HG03565 (cell line): ENCODE results near the gene IL3RA.
"Not testable (repeated sequence)": the region's sequence is repeated elsewhere in the genome, so short reads cannot be mapped to it uniquely, and the experiment has no call there.

Experiments used
- ATAC-seq: cut with Tn5 transposase; IDR thresholded peaks from one replicate; pipeline ENCODE4 v1.9.1; 2021; ENCODE audit warnings: mild to moderate bottlenecking, moderate library complexity; ENCODE audit not compliant: unreplicated experiment

The IL3RA gene

GRCh38 chrX:1336331-1336943 lies at the start of gene IL3RA:
Gene IL3RA (plus strand): TSS chrX:1336785. CDS start chrX:1341766, 4,981 bp downstream.
- ATAC-seq, result no peak

DNA sequence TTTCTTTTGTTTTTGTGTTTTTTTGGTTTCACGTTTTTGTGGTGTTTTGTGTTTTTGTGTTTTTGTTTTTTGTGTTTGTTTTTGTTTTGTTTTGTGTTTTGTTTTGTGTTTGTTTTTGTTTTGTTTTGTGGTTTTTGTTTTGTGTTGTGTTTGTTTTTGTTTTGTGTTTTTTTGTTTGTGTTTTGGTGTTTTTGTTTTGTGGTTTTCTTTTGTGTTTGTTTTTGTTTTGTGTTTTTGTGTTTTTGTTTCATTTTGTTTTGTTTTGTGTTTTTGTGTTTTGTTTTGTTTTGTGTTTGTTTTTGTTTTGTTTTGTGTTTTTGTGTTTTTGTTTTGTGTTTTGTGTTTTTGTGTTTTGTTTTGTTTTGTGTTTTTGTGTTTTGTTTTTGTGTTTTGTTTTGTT lies 47.0 kb upstream of the IL3RA start:
- no peak for ATAC-seq

DNA sequence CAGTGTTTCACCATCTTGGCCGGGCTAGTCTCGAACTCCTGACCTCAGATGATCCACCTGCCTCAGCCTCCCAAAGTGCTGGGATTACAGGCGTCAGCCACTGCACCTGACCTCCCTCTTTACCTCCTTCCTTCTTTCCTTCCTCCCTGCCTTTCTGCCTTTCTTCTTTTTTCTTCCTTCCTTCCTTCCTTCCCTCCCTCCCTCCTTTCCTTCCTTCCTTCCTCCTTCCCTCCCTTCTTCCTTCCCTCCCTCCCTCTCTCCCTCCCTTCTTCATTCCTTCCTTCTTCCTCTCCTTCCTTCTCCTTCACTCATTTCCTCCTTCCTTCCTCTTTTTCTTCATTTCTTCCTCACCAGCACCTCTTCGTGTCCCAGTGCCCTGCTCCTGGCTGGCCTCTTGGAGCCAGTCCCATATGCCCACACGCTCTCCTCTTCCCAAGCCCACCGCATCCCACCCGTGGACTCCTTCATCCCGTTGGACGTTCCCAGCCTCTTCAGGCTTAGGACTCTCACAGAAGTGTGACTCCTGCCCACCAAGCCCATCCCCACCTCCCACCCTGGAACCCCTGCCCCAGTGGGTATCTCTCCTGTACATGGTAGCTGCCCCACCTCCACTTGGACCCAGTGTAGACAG lies 45.4 kb upstream of the IL3RA start:
- no peak for ATAC-seq

DNA sequence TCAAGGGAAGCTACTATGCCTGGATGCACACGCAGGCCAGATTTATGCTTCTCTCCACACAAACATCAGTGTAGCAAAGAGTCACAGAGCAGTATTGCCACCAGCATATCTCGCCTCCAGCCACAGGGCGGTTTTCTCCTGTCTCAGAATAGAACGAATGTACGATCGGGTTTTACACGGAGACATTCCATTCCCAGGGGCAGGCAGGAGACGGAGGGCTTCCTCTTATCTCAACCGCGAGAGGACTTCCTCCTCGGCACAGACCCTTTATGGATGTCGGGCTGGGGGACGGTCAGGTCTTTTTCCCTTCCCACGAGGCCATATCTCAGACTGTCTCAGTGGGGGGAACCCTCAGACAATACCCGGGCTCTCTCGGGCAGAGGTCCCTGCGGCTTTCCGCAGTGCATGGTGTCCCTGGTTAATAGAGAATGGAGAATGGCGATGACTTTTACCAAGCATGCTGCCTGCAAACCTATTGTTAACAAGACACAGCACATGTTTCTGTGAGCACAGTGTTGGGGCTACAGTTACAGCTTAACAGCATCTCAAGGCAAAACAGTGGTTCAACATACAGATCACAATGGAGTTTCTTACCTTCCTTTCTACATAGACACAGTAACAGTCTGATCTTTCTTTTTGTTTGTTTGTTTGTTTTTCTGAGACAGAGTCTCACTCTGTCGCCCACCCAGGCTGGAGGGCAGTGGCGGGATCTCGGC lies 43.9 kb upstream of the IL3RA start:
- ATAC-seq, result no peak

DNA sequence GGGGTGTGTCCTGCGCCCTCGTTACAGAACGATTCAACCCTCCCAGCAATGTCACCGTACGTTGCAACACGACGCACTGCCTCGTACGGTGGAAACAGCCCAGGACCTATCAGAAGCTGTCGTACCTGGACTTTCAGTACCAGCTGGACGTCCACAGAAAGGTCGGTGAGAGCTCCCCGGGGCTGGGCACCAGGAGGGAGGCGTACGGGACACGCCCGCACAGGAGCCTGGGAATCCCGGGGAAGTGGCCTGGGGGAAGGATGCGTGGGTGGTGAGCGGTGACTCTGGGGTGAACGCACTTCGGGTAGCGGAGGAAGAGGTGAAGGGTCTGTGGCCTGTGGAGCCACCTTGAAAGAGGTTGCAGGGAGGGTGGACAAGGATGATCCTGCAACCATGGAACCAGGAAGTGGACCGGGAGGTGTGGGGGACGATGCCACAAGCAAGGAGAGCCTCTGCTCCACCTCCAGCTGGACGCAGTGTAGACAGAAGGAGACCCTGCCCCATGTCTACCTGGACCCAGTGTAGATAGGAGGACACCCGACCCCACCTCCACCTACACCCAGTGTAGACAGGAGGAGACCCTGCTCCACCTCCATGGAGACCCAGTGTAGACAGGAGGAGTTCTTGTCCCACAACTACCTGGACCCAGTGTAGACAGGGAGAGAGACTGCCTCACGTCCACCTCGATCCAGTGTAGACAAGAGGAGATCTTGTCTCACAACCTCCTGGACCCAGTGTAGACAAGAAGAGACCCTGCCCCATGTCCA lies 42.1 kb upstream of the IL3RA start:
- ATAC-seq, result no peak

- ATAC-seq, result no peak
These were observed 41.0 kb upstream of the IL3RA start for GRCh38 chrX:1295550-1295949.

- ATAC-seq, result not testable (repeated sequence)
These were observed 39.0 kb upstream of the IL3RA start for GRCh38 chrX:1297591-1297990.

DNA sequence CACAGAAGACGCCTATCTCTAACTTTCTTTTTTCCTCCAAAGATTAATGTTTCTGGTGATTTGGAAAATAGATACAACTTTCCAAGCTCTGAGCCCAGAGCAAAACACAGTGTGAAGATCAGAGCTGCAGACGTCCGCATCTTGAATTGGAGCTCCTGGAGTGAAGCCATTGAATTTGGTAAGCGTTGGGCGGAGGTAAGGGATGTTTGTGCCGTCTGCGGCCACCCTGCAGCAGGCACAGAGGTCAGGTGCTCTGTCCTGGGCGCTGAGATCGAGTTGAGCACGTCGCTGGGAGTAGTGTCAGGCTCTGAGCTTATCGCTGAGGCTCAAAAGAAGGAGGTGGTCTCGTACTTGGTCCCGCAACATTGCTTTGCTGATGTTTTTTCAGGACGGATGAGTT lies 36.1 kb upstream of the IL3RA start:
- ATAC-seq, result no peak

- no peak for ATAC-seq
These were observed 31.2 kb upstream of the IL3RA start for GRCh38 chrX:1305411-1305810.

GRCh38 chrX:1306909-1307625 lies 29.5 kb upstream of the IL3RA start:
- ATAC-seq, result no peak

- no peak for ATAC-seq
These were observed 28.8 kb upstream of the IL3RA start for GRCh38 chrX:1307626-1308340.

DNA sequence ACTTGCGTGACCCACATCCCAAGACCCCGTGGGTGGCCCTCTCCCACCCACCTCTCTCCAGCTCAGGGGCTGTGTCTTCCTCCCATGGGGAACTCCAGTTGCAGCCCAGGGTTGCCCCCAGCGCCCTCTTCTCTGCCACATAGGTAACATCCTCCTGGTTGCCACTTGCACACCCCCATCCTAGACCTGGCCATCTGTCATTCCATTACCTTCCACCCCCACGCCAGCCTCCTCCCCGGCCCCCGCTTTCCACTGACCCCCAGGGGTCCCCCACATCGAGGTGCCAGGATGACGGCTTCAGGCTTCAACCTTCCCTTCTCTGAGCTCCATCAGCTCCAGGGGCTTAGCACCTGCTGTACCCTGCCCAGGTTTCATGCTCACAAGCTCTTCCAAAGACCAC lies 28.1 kb upstream of the IL3RA start:
- no peak for ATAC-seq

DNA sequence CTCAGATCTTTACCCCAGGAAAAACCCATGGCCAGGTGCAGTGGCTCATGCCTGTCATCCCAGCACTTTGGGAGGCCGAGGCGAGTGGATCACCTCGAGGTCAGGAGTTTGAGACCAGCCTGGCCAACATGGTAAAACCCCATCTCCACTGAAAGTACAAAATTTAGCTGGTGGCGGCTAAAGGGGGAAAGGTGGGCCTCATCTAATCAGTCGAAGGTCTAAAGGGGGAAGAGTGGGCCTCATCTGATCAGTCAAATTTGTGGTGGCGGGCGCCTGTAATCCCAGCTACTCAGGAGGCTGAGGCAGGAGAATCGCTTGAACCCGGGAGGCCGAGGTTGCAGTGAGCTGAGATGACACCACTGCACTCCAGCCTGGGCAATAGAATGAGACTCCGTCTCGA lies 27.7 kb upstream of the IL3RA start:
- not testable (repeated sequence) for ATAC-seq

DNA sequence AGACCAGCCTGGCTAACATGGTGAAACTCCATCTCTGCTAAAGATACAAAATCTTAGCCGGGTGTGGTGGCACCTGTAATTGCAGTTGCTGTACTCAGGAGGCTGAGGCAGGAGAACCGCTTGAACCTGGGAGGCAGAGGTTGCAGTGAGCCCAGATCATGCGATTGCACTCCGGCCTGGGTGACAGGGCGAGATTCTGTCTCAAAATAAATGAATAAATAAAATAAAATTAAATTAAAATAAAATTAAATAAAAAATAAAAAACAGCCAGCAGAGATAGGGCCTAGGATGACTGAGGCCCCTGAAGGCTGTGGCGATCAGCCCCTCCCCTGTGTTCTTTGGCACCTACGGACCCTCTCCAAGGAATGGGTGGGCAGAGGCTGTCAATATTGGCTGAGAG lies 22.8 kb upstream of the IL3RA start:
- ATAC-seq, result no peak

DNA sequence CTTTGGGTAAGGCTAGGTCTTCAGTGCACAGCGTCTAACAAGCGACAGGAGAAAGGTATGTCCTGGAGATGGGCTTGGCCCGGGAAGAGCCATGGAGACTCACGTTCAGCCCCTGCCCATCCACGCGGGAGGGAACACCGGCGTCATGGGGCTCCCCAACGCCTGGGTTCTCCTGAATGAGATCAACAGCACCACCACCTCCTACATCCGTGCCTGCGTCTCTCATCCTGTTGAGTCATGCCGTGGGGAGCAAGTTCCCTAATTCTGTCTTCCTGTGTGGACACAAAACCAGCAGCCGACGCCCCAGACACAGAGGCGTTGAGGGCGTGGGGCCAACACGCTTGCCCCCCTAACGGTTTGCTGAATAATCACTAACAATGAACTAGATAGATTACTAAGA lies 20.1 kb upstream of the IL3RA start:
- no peak for ATAC-seq

DNA sequence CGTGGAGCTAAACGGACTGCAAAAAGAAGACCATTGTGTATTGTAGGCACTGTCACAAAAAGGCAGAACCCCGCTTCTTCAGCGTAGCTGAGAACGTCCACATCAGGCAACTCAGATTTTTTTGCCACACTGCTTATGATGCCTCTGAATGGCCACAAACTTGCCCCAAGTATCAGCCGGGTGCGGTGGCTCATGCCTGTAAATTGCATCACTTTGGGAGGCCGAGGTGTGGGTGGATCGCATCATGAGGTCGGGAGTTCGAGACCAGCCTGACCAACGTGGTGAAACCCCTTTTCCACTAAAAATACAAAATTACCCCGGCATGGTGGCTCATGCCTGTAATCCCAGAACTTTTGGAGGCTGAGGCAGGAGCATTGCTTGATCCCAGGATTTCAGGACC lies 14.9 kb upstream of the IL3RA start:
- ATAC-seq, result no peak

DNA sequence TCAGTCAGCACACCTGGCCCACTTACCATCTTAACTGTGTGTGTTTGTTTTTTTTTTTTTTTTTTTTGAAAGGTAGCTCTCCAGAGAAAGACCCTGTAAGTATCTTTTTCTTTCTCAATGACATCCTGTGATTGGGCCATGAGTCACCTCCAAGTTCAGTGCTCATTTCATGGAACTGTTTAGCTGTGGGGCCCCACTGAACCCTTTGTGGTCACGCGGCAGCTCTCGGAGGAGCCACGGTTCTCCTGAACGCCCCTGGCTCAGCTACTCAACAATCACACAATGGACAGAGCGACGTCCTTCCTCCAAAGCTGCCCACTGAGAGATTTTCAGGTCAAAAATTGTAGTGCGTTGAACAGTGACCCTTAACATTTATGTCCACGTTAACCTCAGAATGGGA lies 14.2 kb upstream of the IL3RA start:
- no peak for ATAC-seq

GRCh38 chrX:1323315-1323714 lies 13.3 kb upstream of the IL3RA start:
- peak; percentile 47 for ATAC-seq

- no peak for ATAC-seq
These were observed 11.0 kb upstream of the IL3RA start for GRCh38 chrX:1325515-1326116.
